Body of pancreas (tissue), 4 donors: ENCODE results near the gene SPDYE16. TPM values are rescaled to one million over a fixed set of nuclear protein-coding genes. Genes with fewer than 3 reads are reported as not detected.
A peak's percentile ranks its signal among the peaks of the same experiment; 100 is the strongest.
"Not testable (repeated sequence)": the region's sequence is repeated elsewhere in the genome, so short reads cannot be mapped to it uniquely, and the experiment has no call there.

Experiments
- ATAC-seq: fragments of 150-250 bp; one replicate; pipeline ENCODE4 v1.9.1; 2016
- DNase-seq, 4 donors: peaks; one replicate each; pipeline ENCODE4 v3.0.0-alpha.2; 2019
- H3K27ac ChIP-seq, 4 donors: fragments of 200-600 bp; sonication (generic); 1 replicate in 3 of 4; 2 replicates in 1 of 4; pipeline versions ENCODE4 v1.5.1 to v1.6.1; 2016 to 2019; ENCODE audit warnings: mild to moderate bottlenecking in 1 of 4, mixed read lengths in 1 of 4, moderate library complexity in 1 of 4
- H3K27me3 ChIP-seq, 2 donors: fragments of 200-600 bp; sonication (generic); one replicate each; pipeline ENCODE4 v1.6.0; 2016; ENCODE audit warnings: mild to moderate bottlenecking in 1 of 2
- H3K36me3 ChIP-seq, 2 donors: fragments of 200-600 bp; sonication (generic); replicated peaks in 1 of 2; 2 replicates each; pipeline ENCODE4 v1.5.1; 2016; ENCODE audit warnings: low read depth in 2 of 2; ENCODE audit not compliant: insufficient read depth in 1 of 2
- H3K4me1 ChIP-seq: fragments of 200-600 bp; sonication (generic); one replicate; pipeline ENCODE4 v1.6.0; 2016
- H3K4me3 ChIP-seq, 2 donors: fragments of 200-600 bp; sonication (generic); 1 replicate in 1 of 2; 2 replicates in 1 of 2; pipeline ENCODE4 v1.5.1; 2016 to 2019
- H3K9me3 ChIP-seq, 3 donors: fragments of 200-600 bp; sonication (generic); 1 replicate in 2 of 3; 2 replicates in 1 of 3; pipeline ENCODE4 v1.5.1; 2016
- POLR2A ChIP-seq, 3 donors: fragments of 450-650 bp; IDR thresholded peaks; one replicate each; pipeline ENCODE4 v1.6.1; 2016; ENCODE audit warnings: antibody characterized with exemption in 3 of 3, mild to moderate bottlenecking in 2 of 3
- WGBS, 2 donors: methylation state at CpG; one replicate each; pipeline ENCODE4 v1.1.5; 2017; 5-methylcytosine and 5-hydroxymethylcytosine counted together
- intact Hi-C: fragments of 100-400 bp; cut with DNase I; formaldehyde crosslinking; loops from one replicate; pipeline ENCODE4 v1.15.1; 2023
- total RNA-seq, 2 donors: library from RNA; depleted of rRNA; stranded (reverse); fragments of >200 nt; gene quantifications; one replicate each; pipeline ENCODE4 v1.1.0, GENCODE V29; 2016
- TF ChIP-seq, protein P1 (sequence below), 7 experiments: fragments of 450-650 bp in 4 of 7; fragments of 200-600 bp in 3 of 7; sonication (generic) in 3 of 7; IDR thresholded peaks; one replicate each; pipeline ENCODE4 v1.5.1; 2016 to 2019; ENCODE audit warnings: antibody characterized with exemption in 7 of 7

The SPDYE16 gene
- total RNA-seq, 2 donors from 2014 or later, result 0.26 TPM; not detected in 1

DNA sequence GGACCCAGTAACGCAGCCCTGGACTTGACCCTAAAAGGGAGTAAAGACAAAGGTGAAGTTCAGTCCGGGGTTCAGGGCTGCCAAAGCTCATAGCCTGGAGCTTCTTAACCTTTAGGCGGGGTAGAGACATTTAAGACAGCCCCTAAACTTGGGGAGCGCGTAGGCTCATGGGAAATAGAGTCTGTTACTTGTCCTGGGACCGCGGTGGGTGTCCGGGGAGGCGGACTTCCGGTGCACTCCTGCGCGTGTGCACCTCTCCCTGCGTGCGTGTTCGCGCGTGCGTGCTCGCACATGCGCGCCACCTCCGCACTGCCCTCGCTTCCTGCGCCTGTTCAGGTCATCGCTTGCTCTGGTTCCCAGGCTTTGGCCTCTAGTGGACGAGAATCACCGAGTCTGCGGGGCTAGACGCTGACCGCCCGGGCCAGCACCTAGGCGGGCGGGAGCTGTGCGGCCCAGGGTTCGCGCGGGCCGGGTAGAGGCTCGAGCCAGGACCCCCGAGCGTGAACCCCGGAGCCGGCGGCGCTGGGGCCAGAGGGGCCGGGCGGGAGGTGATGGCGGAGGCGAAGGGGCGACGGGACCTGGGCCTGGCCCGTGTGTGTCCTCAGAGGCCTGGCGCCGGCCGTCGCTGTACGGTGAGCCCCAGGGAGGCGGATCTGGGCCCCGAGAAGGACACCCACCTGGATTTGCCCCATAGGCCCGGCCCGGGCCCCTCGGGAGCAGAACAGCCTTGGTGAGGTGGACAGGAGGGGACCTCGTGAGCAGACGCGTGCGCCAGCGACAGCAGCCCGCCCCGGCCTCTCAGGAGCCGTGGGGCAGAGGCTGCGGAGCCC lies 6.1 kb upstream of the SPDYE16 start:
- DNase-seq (peak; percentile 90 to 95 (median 93)), ATAC-seq (peak; percentile 100)
- H3K9me3 ChIP-seq, H3K4me1 ChIP-seq, H3K36me3 ChIP-seq, H3K27me3 ChIP-seq, intact Hi-C loops: not testable (repeated sequence)
- Histone ChIP-seq H3K27ac (peak overlapping the region; percentile 68 to 96 (median 93)), H3K4me3 (peak overlapping the region; percentile 94 to 96)
- 0% methylated on average over 27 to 54 of the region's 71 CpGs for WGBS, 2 donors
- peak; percentile 66 to 85 (median 82) for TF ChIP-seq POLR2A (IDR thresholded peaks at IDR 0.05)
- TF ChIP-seq, protein P1, sequence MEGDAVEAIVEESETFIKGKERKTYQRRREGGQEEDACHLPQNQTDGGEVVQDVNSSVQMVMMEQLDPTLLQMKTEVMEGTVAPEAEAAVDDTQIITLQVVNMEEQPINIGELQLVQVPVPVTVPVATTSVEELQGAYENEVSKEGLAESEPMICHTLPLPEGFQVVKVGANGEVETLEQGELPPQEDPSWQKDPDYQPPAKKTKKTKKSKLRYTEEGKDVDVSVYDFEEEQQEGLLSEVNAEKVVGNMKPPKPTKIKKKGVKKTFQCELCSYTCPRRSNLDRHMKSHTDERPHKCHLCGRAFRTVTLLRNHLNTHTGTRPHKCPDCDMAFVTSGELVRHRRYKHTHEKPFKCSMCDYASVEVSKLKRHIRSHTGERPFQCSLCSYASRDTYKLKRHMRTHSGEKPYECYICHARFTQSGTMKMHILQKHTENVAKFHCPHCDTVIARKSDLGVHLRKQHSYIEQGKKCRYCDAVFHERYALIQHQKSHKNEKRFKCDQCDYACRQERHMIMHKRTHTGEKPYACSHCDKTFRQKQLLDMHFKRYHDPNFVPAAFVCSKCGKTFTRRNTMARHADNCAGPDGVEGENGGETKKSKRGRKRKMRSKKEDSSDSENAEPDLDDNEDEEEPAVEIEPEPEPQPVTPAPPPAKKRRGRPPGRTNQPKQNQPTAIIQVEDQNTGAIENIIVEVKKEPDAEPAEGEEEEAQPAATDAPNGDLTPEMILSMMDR (IDR thresholded peaks at IDR 0.05), result peak in 3 of 7 experiments; percentile 13 to 21 (median 17)

- ATAC-seq, H3K4me3 ChIP-seq, H3K36me3 ChIP-seq, intact Hi-C loops, H3K9me3 ChIP-seq, H3K27me3 ChIP-seq, DNase-seq, H3K27ac ChIP-seq, H3K4me1 ChIP-seq: not testable (repeated sequence)
- WGBS, 2 donors, result 72% methylated on average over 2 of the region's 2 CpGs; no CpG with 5 or more reads in 1 of the 2 donors
Observed at GRCh38 chr7:76531643-76532042, 11.5 kb downstream of the SPDYE16 start.

DNA sequence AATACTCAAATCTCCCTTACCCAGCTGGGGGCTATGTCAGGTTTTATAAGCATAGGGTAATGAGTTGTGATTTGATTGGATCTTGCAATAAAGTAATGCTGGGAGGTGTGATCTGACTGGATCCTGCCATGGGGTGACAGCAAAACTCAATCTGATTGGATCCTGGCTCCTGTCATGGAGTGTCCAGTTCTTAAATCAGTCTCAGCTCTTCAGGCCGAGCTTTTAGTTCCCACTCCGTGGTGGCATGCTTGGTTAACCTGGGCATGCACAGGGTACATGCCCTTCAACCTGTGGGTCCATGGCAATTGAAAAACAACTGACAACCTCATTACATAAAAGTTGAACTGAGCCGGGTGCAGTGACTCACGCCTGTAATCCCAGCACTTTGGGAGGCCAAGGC lies 16.9 kb downstream of the SPDYE16 start:
- ATAC-seq, H3K9me3 ChIP-seq, DNase-seq, H3K4me3 ChIP-seq, H3K27me3 ChIP-seq, H3K27ac ChIP-seq, intact Hi-C loops, H3K4me1 ChIP-seq, H3K36me3 ChIP-seq: not testable (repeated sequence)
- 91% methylated on average over 2 of the region's 4 CpGs; no CpG with 5 or more reads in 1 of the 2 donors for WGBS, 2 donors

GRCh38 chr7:76516932-76517331 lies 26.2 kb downstream of the SPDYE16 start:
- H3K36me3 ChIP-seq, ATAC-seq, intact Hi-C loops, H3K9me3 ChIP-seq, H3K27me3 ChIP-seq, DNase-seq, H3K4me3 ChIP-seq, H3K4me1 ChIP-seq, H3K27ac ChIP-seq: not testable (repeated sequence)
- 86% methylated on average over 6 of the region's 6 CpGs; no CpG with 5 or more reads in 1 of the 2 donors for WGBS, 2 donors

GRCh38 chr7:76515999-76516443 lies 27.1 kb downstream of the SPDYE16 start:
- DNase-seq (peak in 2 of 4 donors; percentile 32 to 62), ATAC-seq (no peak)
- WGBS, 2 donors, result 4% methylated on average over 32 of the region's 32 CpGs; no CpG with 5 or more reads in 1 of the 2 donors
- intact Hi-C loops, result no loop called here
- H3K27me3 ChIP-seq, result no peaks in the 10 kb centered on the region
- H3K36me3 ChIP-seq, result no peaks in the 10 kb centered on the region
- TF ChIP-seq, protein P1 (IDR thresholded peaks at IDR 0.05), result peak in 3 of 7 experiments; percentile 54 to 87 (median 68)
- TF ChIP-seq POLR2A (IDR thresholded peaks at IDR 0.05), result no peak
- H3K4me1 ChIP-seq, result peaks cover 4% of the 10 kb centered on the region
- H3K4me3 ChIP-seq, result no peak overlapping the region
- no peak overlapping the region for H3K27ac ChIP-seq
- no peaks in the 10 kb centered on the region for H3K9me3 ChIP-seq

DNA sequence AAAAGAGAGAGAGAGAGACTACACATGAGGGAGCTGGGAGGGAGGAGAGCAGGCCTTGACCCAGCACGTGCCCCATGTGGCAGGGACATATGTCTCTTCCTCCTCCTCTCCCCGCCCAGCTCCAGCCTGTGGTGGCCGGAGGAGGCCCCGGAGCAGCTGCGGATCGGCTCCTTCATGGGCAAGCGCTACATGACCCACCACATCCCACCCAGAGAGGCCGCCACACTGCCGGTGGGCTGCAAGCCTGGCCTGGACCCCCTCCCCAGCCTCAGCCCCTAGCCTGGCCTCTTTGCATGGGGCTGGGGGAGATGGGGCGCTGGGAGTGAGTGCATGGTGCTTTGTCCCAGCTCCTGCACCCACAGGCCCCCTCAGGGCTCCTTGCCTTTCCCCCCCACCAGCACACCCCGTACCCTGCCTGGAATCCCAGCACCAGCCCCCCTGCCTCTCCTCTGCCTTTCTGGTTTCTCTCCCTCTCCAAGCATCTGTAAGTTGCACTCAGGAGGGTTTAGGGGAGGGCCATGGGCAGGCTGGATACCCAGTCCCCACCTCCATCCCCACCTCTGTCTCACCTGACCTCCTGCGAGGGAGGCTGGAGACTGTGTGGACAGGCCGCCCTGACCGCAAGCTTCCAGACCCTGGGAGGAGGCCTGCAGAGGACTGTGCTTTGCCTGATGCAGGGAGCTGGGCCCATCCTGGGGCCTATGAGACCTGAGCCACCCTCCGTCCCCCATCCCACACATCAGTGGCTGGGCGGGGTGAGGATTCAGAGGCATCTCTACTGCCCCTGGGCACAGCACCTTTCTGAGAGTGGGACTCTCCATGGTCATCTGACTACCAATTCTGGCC lies 27.9 kb downstream of the SPDYE16 start:
- 79 to 82% methylated on average over 5 to 15 of the region's 16 CpGs for WGBS, 2 donors
- Histone ChIP-seq H3K9me3 (no peaks in the 10 kb centered on the region), H3K4me1 (peaks cover 10% of the 10 kb centered on the region), H3K27me3 (no peaks in the 10 kb centered on the region), H3K27ac (no peak overlapping the region), H3K36me3 (no peaks in the 10 kb centered on the region), H3K4me3 (no peak overlapping the region)
- DNase-seq (peak in 1 of 4 donors; percentile 10), ATAC-seq (no peak)
- intact Hi-C loops, result no loop called here
- TF ChIP-seq POLR2A (IDR thresholded peaks at IDR 0.05), result no peak
- TF ChIP-seq, protein P1 (IDR thresholded peaks at IDR 0.05), result no peak
